Amygdala (tissue), 56 donors: Measurements from ENCODE around the gene DNMT3A.

Experiments
- DNase-seq, 56 donors: peaks; one replicate each; lab custom pipeline; 2025; lab: John Stamatoyannopoulos, UW

Gene DNMT3A

GRCh38 chr2:25187729-25188350 is 153.9 kb downstream of the DNMT3A start:
- DNase-seq, result no peak

- no peak for DNase-seq
Measured at GRCh38 chr2:25184254-25184653, 157.5 kb downstream of the DNMT3A start.

GRCh38 chr2:25178976-25179375 is 162.7 kb downstream of the DNMT3A start:
- no peak for DNase-seq
